Gastrocnemius medialis (tissue), 4 donors: ENCODE measurements around the gene SIRT7.

Experiments
- CTCF ChIP-seq, 5 experiments: fragments of 450-650 bp in 3 of 5; fragments of 200-600 bp in 2 of 5; sonication (generic) in 2 of 5; IDR thresholded peaks in 4 of 5; conservative IDR thresholded peaks in 1 of 5; 1 replicate in 4 of 5; 2 replicates in 1 of 5; pipeline ENCODE4 v1.5.1; 2016 to 2019; ENCODE audit warnings: antibody characterized with exemption in 5 of 5, mild to moderate bottlenecking in 3 of 5, moderate library complexity in 3 of 5
- POLR2A ChIP-seq, 2 donors: fragments of 450-650 bp; IDR thresholded peaks; one replicate each; pipeline ENCODE4 v1.6.1; 2017; ENCODE audit warnings: antibody characterized with exemption in 2 of 2, mild to moderate bottlenecking in 2 of 2, moderate library complexity in 2 of 2

DNA sequence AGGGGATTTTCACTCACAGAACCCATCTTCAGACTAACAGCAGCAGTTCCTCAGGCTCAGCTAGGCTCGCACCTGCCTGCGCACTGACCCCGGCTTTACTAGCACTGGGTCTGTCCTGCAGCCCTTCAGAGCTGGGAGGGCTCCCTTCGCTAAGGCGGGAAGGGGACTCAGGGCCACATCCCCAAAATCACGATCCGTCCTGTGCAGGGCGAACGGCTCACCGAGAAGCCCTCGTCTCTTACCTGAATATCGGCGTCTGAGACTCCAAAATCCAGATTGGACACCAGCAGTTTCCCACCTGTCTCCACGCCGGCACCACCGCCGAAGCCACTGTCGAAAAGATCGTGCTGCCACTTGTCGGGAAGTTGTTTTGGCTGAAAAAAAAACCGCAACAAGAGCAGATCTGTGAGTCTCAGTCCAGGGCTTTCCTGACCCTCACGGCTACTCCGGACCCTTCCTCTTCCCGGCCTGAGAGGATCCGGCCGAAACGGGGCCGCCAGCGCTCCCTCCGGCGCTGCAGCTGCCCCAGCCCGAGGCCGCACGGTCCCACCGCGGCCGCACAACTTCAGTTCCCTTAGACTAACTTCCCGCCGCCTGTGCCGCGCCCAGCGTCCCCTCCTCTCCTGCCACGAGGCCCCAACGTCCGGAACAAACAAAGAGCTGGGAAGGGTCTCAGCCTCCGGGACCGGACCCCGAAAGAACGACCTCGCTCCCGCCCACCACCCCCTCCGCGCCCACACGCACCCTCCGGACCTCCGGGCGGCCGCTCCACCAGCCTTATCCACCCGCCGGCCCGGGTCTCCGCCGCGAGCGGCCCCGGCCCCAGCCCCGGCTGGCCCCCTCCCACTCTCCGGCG is 27.3 kb downstream of the SIRT7 start:
- no peak for TF ChIP-seq CTCF (IDR thresholded peaks at IDR 0.05 in 4 of 5, conservative IDR thresholded peaks at IDR 0.05 in 1 of 5)
- TF ChIP-seq POLR2A (IDR thresholded peaks at IDR 0.05): no peak
